ENCODE results near the gene SMPD3.

SMPD3 gene

GRCh38 chr16:68351463-68351862 is 96.8 kb downstream of the SMPD3 start:
- DNase-seq: no peak

- no peak for DNase-seq
Measured at GRCh38 chr16:68350813-68351350, 97.4 kb downstream of the SMPD3 start.

- DNase-seq: no peak
Measured at GRCh38 chr16:68349838-68350410, 98.4 kb downstream of the SMPD3 start.

- DNase-seq: no peak
Measured at GRCh38 chr16:68348639-68349445, 99.5 kb downstream of the SMPD3 start.

- DNase-seq: no peak
Measured at GRCh38 chr16:68347605-68348004, 100.7 kb downstream of the SMPD3 start.

- no peak for DNase-seq
Measured at GRCh38 chr16:68346892-68347480, 101.3 kb downstream of the SMPD3 start.

- DNase-seq: no peak
Measured at GRCh38 chr16:68345958-68346635, 102.2 kb downstream of the SMPD3 start.

- no peak for DNase-seq
Measured at GRCh38 chr16:68345351-68345810, 102.9 kb downstream of the SMPD3 start.

GRCh38 chr16:68344252-68344651 is 104.1 kb downstream of the SMPD3 start:
- no peak for DNase-seq

- DNase-seq: no peak
Measured at GRCh38 chr16:68343137-68343536, 105.2 kb downstream of the SMPD3 start.

GRCh38 chr16:68342620-68343019 is 105.7 kb downstream of the SMPD3 start:
- no peak for DNase-seq

GRCh38 chr16:68339214-68339613 is 109.1 kb downstream of the SMPD3 start:
- no peak for DNase-seq

- no peak for DNase-seq
Measured at GRCh38 chr16:68338326-68339119, 109.8 kb downstream of the SMPD3 start.

GRCh38 chr16:68335175-68335574 is 113.1 kb downstream of the SMPD3 start:
- DNase-seq: no peak

- DNase-seq: no peak
Measured at GRCh38 chr16:68332411-68333121, 115.7 kb downstream of the SMPD3 start.

GRCh38 chr16:68331879-68332410 is 116.4 kb downstream of the SMPD3 start:
- DNase-seq: no peak

- no peak for DNase-seq
Measured at GRCh38 chr16:68328860-68329390, 119.4 kb downstream of the SMPD3 start.

- DNase-seq: peak; percentile 78
Measured at GRCh38 chr16:68328151-68328859, 120.0 kb downstream of the SMPD3 start.

GRCh38 chr16:68324780-68325357 is 123.4 kb downstream of the SMPD3 start:
- DNase-seq: no peak

- no peak for DNase-seq
Measured at GRCh38 chr16:68324336-68324735, 124.0 kb downstream of the SMPD3 start.

Data from OCI-M1 (cell line).